H1 (cell line): ENCODE measurements around the gene KRT80. TPM values are rescaled to one million over a fixed set of nuclear protein-coding genes. Genes with fewer than 3 reads are reported as not detected.

Experiments
- SRF ChIP-seq: IDR thresholded peaks from 2 replicates; pipeline ENCODE4 v1.6.1; 2011; ENCODE audit warnings: mild to moderate bottlenecking, low read depth, low read length, moderate library complexity
- polyA plus RNA-seq, 7 experiments: library from polyadenylated mRNA; depleted of rRNA in 3 of 7; stranded (reverse) in 5 of 7; unstranded in 2 of 7; fragments of >200 nt in 5 of 7; fragments of 200-250 nt in 2 of 7; gene quantifications; 1 replicate in 5 of 7; 2 replicates in 1 of 7; 4 replicates in 1 of 7; pipeline versions ENCODE4 v1.2.1 to v1.2.3, GENCODE V29; 2011 to 2013; ENCODE audit warnings: missing spikeins in 2 of 7, mixed read lengths in 2 of 7
- total RNA-seq: library from RNA; stranded (reverse); fragmentation: NEBNext Ultra II Directional; extraction: Animal tissue kit (Norgen Biotek cat#: 25700); gene quantifications from 2 replicates; pipeline ENCODE4 v1.2.1, GENCODE V29; 2021

The KRT80 gene
- total and polyA plus RNA-seq, 2 of the 8 experiments (the other 6 are each of a cell fraction or from before 2014, with no cell fraction given): 0.05 TPM; not detected in 1

GRCh38 chr12:52168019-52168717, 23.6 kb downstream of the KRT80 start (continued):
- no peak for TF ChIP-seq SRF
